ENCODE results near the gene PHF5A. TPM values are rescaled to one million over a fixed set of nuclear protein-coding genes. Genes with fewer than 3 reads are reported as not detected.
"Not testable (repeated sequence)": the region's sequence is repeated elsewhere in the genome, so short reads cannot be mapped to it uniquely, and the experiment has no call there.

The PHF5A gene
- total and polyA plus RNA-seq, 10 of the 15 experiments (the other 5 are each of a cell fraction or from before 2014, with no cell fraction given): 40.5 to 115 (median 79.2) TPM

- FAIRE-seq; H3K9me3 ChIP-seq (replicated peaks; ENCODE audit: control insufficient read depth, insufficient read depth, low read length); H3K27me3 ChIP-seq (replicated peaks in 1 of 2; ENCODE audit: control insufficient read depth in 2 of 2, insufficient read depth in 2 of 2, low read length in 1 of 2); H3K9ac ChIP-seq (ENCODE audit: control insufficient read depth, insufficient read depth, low read length); DNase-seq (ENCODE audit: low read depth, low spot score); RAD21 ChIA-PET (ENCODE audit: unreplicated experiment); H3K4me3 ChIP-seq; H3K4me1 ChIP-seq (ENCODE audit: control insufficient read depth, insufficient read depth, low read length); SMC1A ChIA-PET (ENCODE audit: uncharacterized antibody, unreplicated experiment); ATAC-seq; H4K20me1 ChIP-seq (ENCODE audit: control insufficient read depth, insufficient read depth); intact Hi-C loops (cut with micrococcal nuclease; ENCODE audit: unreplicated experiment); BruUV-seq (replicated peaks); H3K4me2 ChIP-seq (ENCODE audit: control insufficient read depth, insufficient read depth); CTCF ChIA-PET; H3K79me2 ChIP-seq (ENCODE audit: control insufficient read depth, insufficient read depth, low read length); POLR2A ChIA-PET; H3K27ac ChIP-seq (ENCODE audit: control insufficient read depth, insufficient read depth); in situ Hi-C loops (cut with MboI); H2AFZ ChIP-seq (ENCODE audit: control insufficient read depth, low read depth, low read length): not testable (repeated sequence)
- 89% methylated on average over 1 of the region's 1 CpG for WGBS (ENCODE audit: insufficient coverage, insufficient replicate concordance, low lambda C conversion rate, missing lambda C conversion rate)
- peaks cover 14 to 18% of the 10 kb centered on the region in 2 experiments; a peak in 3 of 4 replicates for H3K36me3 ChIP-seq (ENCODE audit: control insufficient read depth in 2 of 2, insufficient read depth in 2 of 2, low read length in 1 of 2)
Measured at GRCh38 chr22:41433480-41433879, 35.0 kb downstream of the PHF5A start.

GRCh38 chr22:41431656-41432055 is 36.8 kb downstream of the PHF5A start:
- TF ChIP-seq E2F8 (IDR thresholded peaks at IDR 0.05; ENCODE audit: low read depth, partially characterized antibody): no peak
- no peak for TF ChIP-seq LARP7 (IDR thresholded peaks at IDR 0.05)
- no peak for TF ChIP-seq SIX5 (IDR thresholded peaks at IDR 0.05; ENCODE audit: low read depth, low read length, severe bottlenecking)
- TF ChIP-seq STAT3 (IDR thresholded peaks at IDR 0.05; ENCODE audit: low read depth, low read length): no peak
- no peak for TF ChIP-seq MYC (IDR thresholded peaks at IDR 0.05; ENCODE audit: insufficient read depth, insufficient read length, insufficient replicate concordance, low read length, severe bottlenecking)
- TF ChIP-seq MAX (IDR thresholded peaks at IDR 0.05; ENCODE audit: low read depth, low read length): no peak
- TF ChIP-seq PAX5 (IDR thresholded peaks at IDR 0.05; ENCODE audit: borderline replicate concordance, low read depth, low read length): no peak
- no peaks in the 10 kb centered on the region; the same call in none of the 2 replicates for H3K79me2 ChIP-seq (ENCODE audit: control insufficient read depth, insufficient read depth, low read length)
- H3K36me3 ChIP-seq (ENCODE audit: control insufficient read depth in 2 of 2, insufficient read depth in 2 of 2, low read length in 1 of 2): peaks cover 13 to 15% of the 10 kb centered on the region in 2 experiments; a peak in 3 of 4 replicates
- ChIA-PET CTCF (interaction anchor here (0.6 kb wide), 1 partner anchor 45 kb away, joined by 4 read pairs; no protein-coding TSS in a partner anchor), SMC1A (ENCODE audit: uncharacterized antibody, unreplicated experiment) (no interaction called here), RAD21 (ENCODE audit: unreplicated experiment) (no interaction called here), POLR2A (no interaction called here)
- no TSS peak for BruUV-seq (replicated peaks)
- DNase-seq (ENCODE audit: low read depth, low spot score): no peak
- no peak overlapping the region for H3K27ac ChIP-seq (ENCODE audit: control insufficient read depth, insufficient read depth)
- H3K27me3 ChIP-seq (replicated peaks in 1 of 2; ENCODE audit: control insufficient read depth in 2 of 2, insufficient read depth in 2 of 2, low read length in 1 of 2): no peaks in the 10 kb centered on the region
- H3K4me3 ChIP-seq: no peak overlapping the region
- intact Hi-C loops (cut with micrococcal nuclease; ENCODE audit: unreplicated experiment) (no loop called here), in situ Hi-C loops (cut with MboI) (no loop called here)
- no peaks in the 10 kb centered on the region for H3K4me1 ChIP-seq (ENCODE audit: control insufficient read depth, insufficient read depth, low read length)
- no peak overlapping the region for H3K9ac ChIP-seq (ENCODE audit: control insufficient read depth, insufficient read depth, low read length)
- H2AFZ ChIP-seq (ENCODE audit: control insufficient read depth, low read depth, low read length): no peak overlapping the region
- H4K20me1 ChIP-seq (ENCODE audit: control insufficient read depth, insufficient read depth): peaks cover 5% of the 10 kb centered on the region; the same call in 1 of the 2 replicates
- H3K9me3 ChIP-seq (replicated peaks; ENCODE audit: control insufficient read depth, insufficient read depth, low read length): no peaks in the 10 kb centered on the region
- no peak for FAIRE-seq
- WGBS (ENCODE audit: insufficient coverage, insufficient replicate concordance, low lambda C conversion rate, missing lambda C conversion rate): 75% methylated on average over 6 of the region's 6 CpGs
- ATAC-seq: no peak
- no peak overlapping the region for H3K4me2 ChIP-seq (ENCODE audit: control insufficient read depth, insufficient read depth)
